Stomach (tissue), 4 donors: ENCODE results near the gene UTS2.

Experiments
- EP300 ChIP-seq: sonication (generic); formaldehyde crosslinking; IDR thresholded peaks from one replicate; pipeline ENCODE4 v1.6.1; 2017; ENCODE audit warnings: antibody characterized with exemption
- POLR2A ChIP-seq, 4 donors: fragments of 450-650 bp; IDR thresholded peaks; one replicate each; pipeline ENCODE4 v1.6.1; 2016; ENCODE audit warnings: antibody characterized with exemption in 4 of 4, control low read depth in 2 of 4, mild to moderate bottlenecking in 1 of 4, moderate library complexity in 1 of 4
- POLR2AphosphoS5 ChIP-seq, 3 donors: sonication (generic); formaldehyde crosslinking; IDR thresholded peaks; one replicate each; pipeline ENCODE4 v1.6.1; 2016; ENCODE audit warnings: antibody characterized with exemption in 3 of 3
- TF ChIP-seq, protein P1 (sequence below), 7 experiments: fragments of 450-650 bp in 4 of 7; fragments of 200-600 bp in 3 of 7; sonication (generic) in 3 of 7; IDR thresholded peaks; one replicate each; pipeline ENCODE4 v1.5.1; 2016 to 2019; ENCODE audit warnings: antibody characterized with exemption in 7 of 7, control low read depth in 2 of 7, mild to moderate bottlenecking in 1 of 7

- TF ChIP-seq POLR2AphosphoS5 (IDR thresholded peaks at IDR 0.05), result no peak
- TF ChIP-seq, protein P1, sequence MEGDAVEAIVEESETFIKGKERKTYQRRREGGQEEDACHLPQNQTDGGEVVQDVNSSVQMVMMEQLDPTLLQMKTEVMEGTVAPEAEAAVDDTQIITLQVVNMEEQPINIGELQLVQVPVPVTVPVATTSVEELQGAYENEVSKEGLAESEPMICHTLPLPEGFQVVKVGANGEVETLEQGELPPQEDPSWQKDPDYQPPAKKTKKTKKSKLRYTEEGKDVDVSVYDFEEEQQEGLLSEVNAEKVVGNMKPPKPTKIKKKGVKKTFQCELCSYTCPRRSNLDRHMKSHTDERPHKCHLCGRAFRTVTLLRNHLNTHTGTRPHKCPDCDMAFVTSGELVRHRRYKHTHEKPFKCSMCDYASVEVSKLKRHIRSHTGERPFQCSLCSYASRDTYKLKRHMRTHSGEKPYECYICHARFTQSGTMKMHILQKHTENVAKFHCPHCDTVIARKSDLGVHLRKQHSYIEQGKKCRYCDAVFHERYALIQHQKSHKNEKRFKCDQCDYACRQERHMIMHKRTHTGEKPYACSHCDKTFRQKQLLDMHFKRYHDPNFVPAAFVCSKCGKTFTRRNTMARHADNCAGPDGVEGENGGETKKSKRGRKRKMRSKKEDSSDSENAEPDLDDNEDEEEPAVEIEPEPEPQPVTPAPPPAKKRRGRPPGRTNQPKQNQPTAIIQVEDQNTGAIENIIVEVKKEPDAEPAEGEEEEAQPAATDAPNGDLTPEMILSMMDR (IDR thresholded peaks at IDR 0.05), result no peak
- TF ChIP-seq EP300, result no peak
- no peak for TF ChIP-seq POLR2A (IDR thresholded peaks at IDR 0.05)
These were observed 25.2 kb upstream of the UTS2 start for GRCh38 chr1:7878027-7878426.
